ENCODE measurements around the gene TMEM106C.

TMEM106C gene

GRCh38 chr12:48017921-48018617 lies 54.7 kb downstream of the TMEM106C start:
- DNase-seq: no peak

Measured in activated CD4-positive, CD25-positive, alpha-beta regulatory T cell treated with anti-CD3 and anti-CD28 coated beads, Interleukin-2, amount 50 U/mL, for 72 hours (primary cell).